PC-3 (cell line): ENCODE measurements around the gene CST4. TPM values are rescaled to one million over a fixed set of nuclear protein-coding genes. Genes with fewer than 3 reads are reported as not detected.
A peak's percentile ranks its signal among the peaks of the same experiment; 100 is the strongest.
"Not testable (repeated sequence)": the region's sequence is repeated elsewhere in the genome, so short reads cannot be mapped to it uniquely, and the experiment has no call there.

Experiments used
- ATAC-seq: fragments of 200-7000 bp; cut with Tn5 transposase; 2 replicates; pipeline ENCODE4 v1.9.1; 2020; ENCODE audit warnings: mild to moderate bottlenecking, moderate library complexity
- BruUV-seq: library from RNA; stranded (reverse); fragments of 400-500 nt; replicated peaks from 2 replicates; lab custom pipeline; 2021; lab: Mats Ljungman, UMichigan
- CTCF ChIA-PET: fragments of 300-600 bp; sonication (Branson Sonifier 250); formaldehyde crosslinking; loops from one replicate; lab custom pipeline; 2022; ENCODE audit warnings: antibody characterized with exemption; lab: Charles Lee
- POLR2A ChIA-PET: fragments of 300-600 bp; sonication (Branson Sonifier 250); formaldehyde crosslinking; loops from one replicate; lab custom pipeline; 2022; ENCODE audit warnings: antibody characterized with exemption; ENCODE audit not compliant: unreplicated experiment; lab: Charles Lee
- DNase-seq: peaks from one replicate; pipeline ENCODE4 v3.0.0-alpha.2; 2015
- H2AFZ ChIP-seq: fragments of 300-600 bp; sonication (generic); 2 replicates; pipeline ENCODE4 v1.6.0; 2016; ENCODE audit warnings: antibody characterized with exemption, low read length
- H3F3A ChIP-seq: fragments of 300-600 bp; sonication (generic); one replicate; pipeline ENCODE4 v1.6.0; 2017; ENCODE audit warnings: antibody characterized with exemption, low read length, control low read depth, mild to moderate bottlenecking; ENCODE audit not compliant: unreplicated experiment
- H3K27ac ChIP-seq: fragments of 300-600 bp; sonication (generic); 2 replicates; pipeline ENCODE4 v1.5.1; 2016; ENCODE audit warnings: mild to moderate bottlenecking, low read length
- H3K27me3 ChIP-seq: fragments of 300-600 bp; sonication (generic); 2 replicates; pipeline ENCODE4 v1.6.1; 2016; ENCODE audit warnings: low read length, mixed read lengths
- H3K36me3 ChIP-seq: fragments of 300-600 bp; sonication (generic); 2 replicates; pipeline ENCODE4 v1.6.1; 2016; ENCODE audit warnings: low read depth, mixed run types, low read length, mixed read lengths
- H3K4me1 ChIP-seq: fragments of 300-600 bp; sonication (generic); 2 replicates; pipeline ENCODE4 v1.5.1; 2016; ENCODE audit warnings: low read length; ENCODE audit not compliant: insufficient read depth
- H3K4me2 ChIP-seq: fragments of 300-600 bp; sonication (generic); 2 replicates; pipeline ENCODE4 v1.6.0; 2016; ENCODE audit warnings: low read length
- H3K4me3 ChIP-seq: fragments of 300-600 bp; sonication (generic); 2 replicates; pipeline ENCODE4 v1.5.1; 2016; ENCODE audit warnings: mild to moderate bottlenecking, low read length, mixed read lengths
- H3K79me2 ChIP-seq: fragments of 300-600 bp; sonication (generic); 2 replicates; pipeline ENCODE4 v1.6.1; 2017; ENCODE audit warnings: low read length, mixed read lengths
- H3K9ac ChIP-seq: fragments of 300-600 bp; sonication (generic); 2 replicates; pipeline ENCODE4 v1.6.0; 2016; ENCODE audit warnings: mild to moderate bottlenecking, low read length
- H3K9me2 ChIP-seq: fragments of 300-600 bp; sonication (generic); replicated peaks from 2 replicates; pipeline ENCODE4 v1.6.1; 2016; ENCODE audit warnings: mixed run types, low read length, mixed read lengths
- H3K9me3 ChIP-seq: fragments of 300-600 bp; sonication (generic); 2 replicates; pipeline ENCODE4 v1.6.1; 2016; ENCODE audit warnings: low read length, mixed read lengths
- H4K20me1 ChIP-seq: fragments of 300-600 bp; sonication (generic); 2 replicates; pipeline ENCODE4 v1.6.1; 2016; ENCODE audit warnings: low read length, mixed read lengths
- CTCF ChIP-seq: fragments of 300-600 bp; sonication (generic); conservative IDR thresholded peaks from 2 replicates; pipeline ENCODE4 v1.5.1; 2017; ENCODE audit warnings: antibody characterized with exemption, low read depth, mild to moderate bottlenecking, low read length
- EZH2 ChIP-seq: fragments of 300-600 bp; sonication (generic); IDR thresholded peaks from one replicate; pipeline ENCODE4 v1.6.1; 2017; ENCODE audit warnings: antibody characterized with exemption, mild to moderate bottlenecking, low read length; ENCODE audit not compliant: unreplicated experiment
- EZH2phosphoT487 ChIP-seq: fragments of 300-600 bp; sonication (generic); IDR thresholded peaks from 2 replicates; pipeline ENCODE4 v1.6.1; 2018; ENCODE audit warnings: mild to moderate bottlenecking, antibody characterized with exemption, low read length, borderline replicate concordance
- intact Hi-C: fragments of 100-400 bp; cut with micrococcal nuclease; formaldehyde crosslinking; loops from 2 replicates; pipeline ENCODE4 v1.9.0; 2023
- total RNA-seq: library from RNA; depleted of rRNA; stranded (reverse); fragments of >200 nt; gene quantifications from 2 replicates; pipeline ENCODE4 v1.2.3, GENCODE V29; 2014; rRNA removed

CST4 gene
- total RNA-seq, 1 experiment from 2014 or later: 0.98 TPM

- intact Hi-C loops: no loop called here
- Histone ChIP-seq H3F3A (no peaks in the 10 kb centered on the region), H3K4me1 (peaks cover 21% of the 10 kb centered on the region), H2AFZ (no peak overlapping the region), H3K9me2 (no peaks in the 10 kb centered on the region), H3K9ac (peak overlapping the region; percentile 97), H3K4me3 (peak overlapping the region; percentile 87), H3K79me2 (peaks cover 27% of the 10 kb centered on the region), H4K20me1 (0 out of 2 replicates have a peak, but pooled peaks cover 11% of the 10 kb centered on the region), H3K9me3 (no peaks in the 10 kb centered on the region), H3K27me3 (no peaks in the 10 kb centered on the region), H3K36me3 (0 out of 2 replicates have a peak, but pooled peaks cover 5% of the 10 kb centered on the region), H3K27ac (no peak overlapping the region), H3K4me2 (peak overlapping the region; percentile 98)
- BruUV-seq: TSS peak; percentile 64
- TF ChIP-seq CTCF (no peak), EZH2phosphoT487 (no peak), EZH2 (no peak)
- POLR2A ChIA-PET: no interaction called here
- ATAC-seq (no peak), DNase-seq (no peak)
- CTCF ChIA-PET: no interaction called here
These were observed 52.5 kb downstream of the CST4 start for GRCh38 chr20:23636182-23636907.

DNA sequence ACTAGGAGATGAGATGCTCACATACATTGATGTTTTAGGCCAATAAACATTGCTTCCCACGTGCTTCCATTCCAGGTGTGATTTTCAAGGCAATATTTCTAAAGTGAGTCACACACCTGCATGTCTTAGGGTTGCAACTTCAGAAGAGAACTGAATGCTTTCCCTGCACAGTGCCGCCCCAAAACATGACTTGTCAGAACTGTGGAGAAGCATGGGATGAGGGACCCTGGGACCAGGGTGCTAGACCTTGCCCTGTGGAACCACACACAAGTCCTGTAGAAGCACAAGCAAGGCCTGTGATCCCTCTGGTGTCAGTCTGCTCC, 53.1 kb downstream of the CST4 start:
- Histone ChIP-seq H4K20me1 (0 out of 2 replicates have a peak, but pooled peaks cover 11% of the 10 kb centered on the region), H3K4me2 (peak overlapping the region; percentile 98), H3K4me3 (peak overlapping the region; percentile 87; the same call in 1 of the 2 replicates), H3K79me2 (peaks cover 27% of the 10 kb centered on the region), H3K4me1 (peaks cover 21% of the 10 kb centered on the region)
- DNase-seq, H3K9me2 ChIP-seq, H3F3A ChIP-seq, H3K36me3 ChIP-seq, H3K9me3 ChIP-seq, H2AFZ ChIP-seq, BruUV-seq, H3K9ac ChIP-seq, H3K27me3 ChIP-seq, intact Hi-C loops, ATAC-seq, H3K27ac ChIP-seq, POLR2A ChIA-PET, CTCF ChIA-PET: not testable (repeated sequence)

Other genes with a start within 250 kb of the CST4 start
- gene CSTL1, start 249.4 kb downstream of the CST4 start, total RNA-seq: not detected in 2 replicates
- not detected in 2 replicates for gene CST11, start 236.2 kb downstream of the CST4 start, total RNA-seq
- gene CST8, start 197.9 kb downstream of the CST4 start, total RNA-seq: not detected in 2 replicates
- gene CST9L, start 120.6 kb downstream of the CST4 start, total RNA-seq: not detected in 2 replicates
- not detected in 2 replicates for gene CST9, start 83.1 kb downstream of the CST4 start, total RNA-seq
- 311 and 331 TPM in 2 replicates for gene CST3, start 51.1 kb downstream of the CST4 start, total RNA-seq
- gene CST1, start 61.9 kb upstream of the CST4 start, total RNA-seq: 0.22 and 0.92 TPM in 2 replicates
- gene CST2, start 137.7 kb upstream of the CST4 start, total RNA-seq: not detected in 2 replicates
- not detected in 2 replicates for gene CST5, start 190.7 kb upstream of the CST4 start, total RNA-seq